WERI-Rb-1 (cell line): ENCODE results near the gene NOVA2.

Experiments
- DNase-seq: peaks from one replicate; pipeline ENCODE4 v3.0.0-alpha.2; 2020
- H3K27ac ChIP-seq: fragments of 250-450 bp; sonication (Bioruptor Pico); 2 replicates; pipeline ENCODE4 v1.5.1; 2020; ENCODE audit warnings: mild to moderate bottlenecking, moderate library complexity
- H3K27me3 ChIP-seq: fragments of 250-450 bp; sonication (Bioruptor Pico); 2 replicates; pipeline ENCODE4 v1.5.1; 2021; ENCODE audit warnings: mild to moderate bottlenecking, low read depth, moderate library complexity; ENCODE audit not compliant: insufficient read depth, severe bottlenecking
- H3K36me3 ChIP-seq: fragments of 250-450 bp; sonication (Bioruptor Pico); 2 replicates; pipeline ENCODE4 v1.5.1; 2020; ENCODE audit warnings: mild to moderate bottlenecking, moderate library complexity
- H3K4me3 ChIP-seq: 2 replicates; pipeline ENCODE4 v1.5.1; 2011; ENCODE audit warnings: low read depth, mild to moderate bottlenecking, control low read depth, low read length
- H3K9me3 ChIP-seq: fragments of 250-450 bp; sonication (Bioruptor Pico); 2 replicates; pipeline ENCODE4 v1.5.1; 2021; ENCODE audit warnings: mild to moderate bottlenecking, moderate library complexity; ENCODE audit not compliant: severe bottlenecking
- CTCF ChIP-seq: IDR thresholded peaks from 2 replicates; pipeline ENCODE4 v1.5.1; 2011; ENCODE audit warnings: low read depth, mild to moderate bottlenecking, control low read depth, inconsistent platforms, low read length

Gene NOVA2

DNA sequence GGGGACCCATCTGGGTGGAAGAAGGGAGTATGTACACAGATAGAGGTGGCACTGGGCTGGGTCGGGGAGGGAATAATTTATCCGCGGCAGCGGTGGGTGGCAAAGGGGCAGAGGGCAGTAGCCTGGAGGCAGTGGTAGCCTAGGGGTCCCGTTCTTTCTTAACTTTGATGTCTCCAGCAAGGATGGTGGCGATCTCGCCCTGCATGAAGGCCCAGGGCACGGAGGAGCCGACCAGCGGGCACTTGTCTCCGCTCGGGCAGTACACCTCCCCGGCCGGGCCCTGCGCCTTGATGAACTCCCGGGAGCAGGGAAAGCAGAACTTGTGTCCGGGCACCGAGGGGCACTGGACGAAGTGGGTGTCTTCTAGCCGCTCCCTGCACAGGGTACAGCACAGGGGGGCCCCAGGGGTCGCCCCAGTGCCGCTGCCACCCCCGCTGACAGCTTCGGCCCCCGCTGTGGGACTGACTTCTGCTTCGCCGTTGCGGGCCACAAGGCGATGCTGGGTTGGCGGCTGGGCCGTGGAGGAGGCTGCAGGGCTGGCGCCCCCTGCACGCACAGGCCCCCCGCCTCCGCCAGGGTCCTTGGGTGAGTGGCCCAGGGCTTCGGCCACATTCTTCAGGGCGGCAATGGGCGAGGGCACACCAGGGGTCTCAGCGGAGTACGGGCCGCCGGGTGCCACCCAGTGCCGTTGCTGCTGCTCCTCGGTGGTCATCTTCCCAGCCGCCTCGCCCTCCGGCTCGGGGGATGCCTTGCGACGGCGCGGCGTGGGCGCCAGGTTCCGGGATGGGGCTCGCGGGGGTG, 89.6 kb downstream of the NOVA2 start:
- Histone ChIP-seq H3K27ac (no peak overlapping the region), H3K4me3 (no peak overlapping the region), H3K27me3 (no peaks in the 10 kb centered on the region), H3K36me3 (peaks cover 17% of the 10 kb centered on the region), H3K9me3 (no peaks in the 10 kb centered on the region)
- TF ChIP-seq CTCF = no peak
- DNase-seq = no peak
